M059J (cell line): Measurements from ENCODE around the gene BIRC5. TPM values are rescaled to one million over a fixed set of nuclear protein-coding genes. Genes with fewer than 3 reads are reported as not detected.
A peak's percentile ranks its signal among the peaks of the same experiment; 100 is the strongest.
"Not testable (repeated sequence)": the region's sequence is repeated elsewhere in the genome, so short reads cannot be mapped to it uniquely, and the experiment has no call there.

Experiments used
- DNase-seq: peaks from one replicate; pipeline ENCODE4 v3.0.0-alpha.2; 2012; ENCODE audit warnings: low read depth
- total RNA-seq: library from RNA; depleted of rRNA; stranded (reverse); fragments of >200 nt; shearing (Covaris generic); gene quantifications from 2 replicates; pipeline ENCODE4 v1.2.3, GENCODE V29; 2014; rRNA removed

BIRC5 gene
- 113 and 148 TPM in 2 replicates for total RNA-seq

DNA sequence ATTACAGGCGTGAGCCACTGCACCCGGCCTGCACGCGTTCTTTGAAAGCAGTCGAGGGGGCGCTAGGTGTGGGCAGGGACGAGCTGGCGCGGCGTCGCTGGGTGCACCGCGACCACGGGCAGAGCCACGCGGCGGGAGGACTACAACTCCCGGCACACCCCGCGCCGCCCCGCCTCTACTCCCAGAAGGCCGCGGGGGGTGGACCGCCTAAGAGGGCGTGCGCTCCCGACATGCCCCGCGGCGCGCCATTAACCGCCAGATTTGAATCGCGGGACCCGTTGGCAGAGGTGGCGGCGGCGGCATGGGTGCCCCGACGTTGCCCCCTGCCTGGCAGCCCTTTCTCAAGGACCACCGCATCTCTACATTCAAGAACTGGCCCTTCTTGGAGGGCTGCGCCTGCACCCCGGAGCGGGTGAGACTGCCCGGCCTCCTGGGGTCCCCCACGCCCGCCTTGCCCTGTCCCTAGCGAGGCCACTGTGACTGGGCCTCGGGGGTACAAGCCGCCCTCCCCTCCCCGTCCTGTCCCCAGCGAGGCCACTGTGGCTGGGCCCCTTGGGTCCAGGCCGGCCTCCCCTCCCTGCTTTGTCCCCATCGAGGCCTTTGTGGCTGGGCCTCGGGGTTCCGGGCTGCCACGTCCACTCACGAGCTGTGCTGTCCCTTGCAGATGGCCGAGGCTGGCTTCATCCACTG lies at the start of gene BIRC5:
TSS of gene BIRC5 (plus strand) at position 238 of the 690 bp plus-strand sequence. CDS start at position 302, 64 bp downstream.
- DNase-seq: peak; percentile 83

GRCh38 chr17:78164748-78165607 lies 49.1 kb upstream of the BIRC5 start:
- DNase-seq: no peak

DNA sequence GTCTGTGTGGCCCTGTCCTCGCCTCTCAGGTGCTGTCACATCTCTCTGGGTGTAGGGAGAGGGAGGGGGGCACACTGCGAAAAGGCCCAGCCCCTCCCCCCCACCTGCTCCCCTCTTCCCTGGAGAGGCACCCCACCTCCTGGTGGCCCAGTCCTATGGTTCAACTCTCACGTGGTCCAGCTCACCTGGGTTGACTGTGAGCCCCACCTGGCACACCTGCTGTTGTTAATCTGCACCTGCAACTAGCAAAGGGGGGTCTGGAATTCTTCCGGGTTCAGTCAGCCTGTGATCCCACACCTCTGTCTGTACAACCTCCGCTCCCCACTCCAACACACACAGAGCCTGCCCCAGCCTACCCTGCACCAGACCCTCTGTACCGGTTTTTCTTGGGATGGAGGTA lies 47.6 kb upstream of the BIRC5 start:
- DNase-seq: no peak

DNA sequence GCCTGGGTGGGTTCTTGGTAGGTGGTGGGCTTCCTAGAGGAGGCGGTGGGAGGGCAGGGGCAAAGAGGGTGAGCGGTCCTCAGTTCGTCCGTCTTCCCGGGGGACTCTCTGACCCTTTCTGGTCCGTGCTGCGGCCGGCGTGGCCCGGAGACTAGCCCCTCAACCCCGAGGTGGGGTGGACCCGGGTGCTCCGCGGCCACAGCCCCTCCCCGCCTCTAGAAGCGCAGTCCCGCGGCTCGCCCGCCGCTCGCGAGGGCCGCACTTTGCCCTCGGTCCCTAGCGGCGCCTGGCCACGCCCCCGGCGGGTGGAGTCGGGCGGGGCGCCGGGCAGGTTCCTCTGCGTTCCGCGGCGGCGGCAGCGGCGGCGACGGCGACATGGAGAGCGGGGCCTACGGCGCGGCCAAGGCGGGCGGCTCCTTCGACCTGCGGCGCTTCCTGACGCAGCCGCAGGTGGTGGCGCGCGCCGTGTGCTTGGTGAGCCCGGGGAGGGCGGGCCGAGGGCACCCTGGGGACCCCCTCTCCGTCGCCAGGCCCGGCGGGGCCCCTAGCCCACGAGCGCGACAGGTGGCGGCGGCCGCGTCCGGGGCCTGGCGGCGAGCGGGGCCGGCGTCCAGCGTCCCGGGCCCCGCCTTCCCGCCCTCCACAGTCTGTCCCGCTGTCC lies 45.7 kb upstream of the BIRC5 start, which contains the start of gene SYNGR2:
TSS of gene SYNGR2 (plus strand) at position 340 of the 661 bp plus-strand sequence. CDS start at position 376, 36 bp downstream.
- DNase-seq: peak; percentile 70

GRCh38 chr17:78168903-78169793 lies 44.9 kb upstream of the BIRC5 start:
- peak; percentile 74 for DNase-seq

DNA sequence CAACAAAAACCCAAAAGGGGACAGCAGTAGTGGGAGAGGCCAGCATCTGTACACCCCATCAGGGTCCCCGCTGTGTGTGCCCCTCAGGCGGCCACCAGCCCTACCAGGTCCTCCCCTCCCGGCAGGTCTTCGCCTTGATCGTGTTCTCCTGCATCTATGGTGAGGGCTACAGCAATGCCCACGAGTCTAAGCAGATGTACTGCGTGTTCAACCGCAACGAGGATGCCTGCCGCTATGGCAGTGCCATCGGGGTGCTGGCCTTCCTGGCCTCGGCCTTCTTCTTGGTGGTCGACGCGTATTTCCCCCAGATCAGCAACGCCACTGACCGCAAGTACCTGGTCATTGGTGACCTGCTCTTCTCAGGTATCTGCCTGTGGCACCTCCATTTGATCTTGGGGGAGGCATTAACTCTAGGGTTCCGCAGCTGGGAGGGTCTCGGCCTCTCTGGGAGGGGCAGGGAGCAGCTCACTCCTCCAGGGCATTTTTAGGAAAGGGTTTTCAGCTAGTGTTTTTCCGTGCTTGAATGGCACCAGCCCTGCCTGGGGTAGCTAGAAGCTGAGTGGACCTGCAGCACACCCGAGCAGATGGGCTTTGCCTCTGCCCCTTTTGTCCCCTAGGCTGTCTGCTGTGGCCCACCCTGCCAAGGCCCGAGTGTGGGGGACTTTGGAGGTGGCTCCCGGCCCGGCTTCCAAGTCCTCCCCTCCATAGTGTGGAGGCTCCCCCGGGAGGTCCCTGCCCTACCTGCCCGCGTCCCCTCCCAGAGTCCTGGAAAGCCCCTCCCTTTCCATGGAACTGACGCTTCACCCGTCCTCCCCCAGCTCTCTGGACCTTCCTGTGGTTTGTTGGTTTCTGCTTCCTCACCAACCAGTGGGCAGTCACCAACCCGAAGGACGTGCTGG lies 43.1 kb upstream of the BIRC5 start:
- no peak for DNase-seq

- DNase-seq: not testable (repeated sequence)
Observed at GRCh38 chr17:78171591-78172248, 42.3 kb upstream of the BIRC5 start.

- DNase-seq: no peak
Observed at GRCh38 chr17:78172249-78173051, 41.6 kb upstream of the BIRC5 start.

DNA sequence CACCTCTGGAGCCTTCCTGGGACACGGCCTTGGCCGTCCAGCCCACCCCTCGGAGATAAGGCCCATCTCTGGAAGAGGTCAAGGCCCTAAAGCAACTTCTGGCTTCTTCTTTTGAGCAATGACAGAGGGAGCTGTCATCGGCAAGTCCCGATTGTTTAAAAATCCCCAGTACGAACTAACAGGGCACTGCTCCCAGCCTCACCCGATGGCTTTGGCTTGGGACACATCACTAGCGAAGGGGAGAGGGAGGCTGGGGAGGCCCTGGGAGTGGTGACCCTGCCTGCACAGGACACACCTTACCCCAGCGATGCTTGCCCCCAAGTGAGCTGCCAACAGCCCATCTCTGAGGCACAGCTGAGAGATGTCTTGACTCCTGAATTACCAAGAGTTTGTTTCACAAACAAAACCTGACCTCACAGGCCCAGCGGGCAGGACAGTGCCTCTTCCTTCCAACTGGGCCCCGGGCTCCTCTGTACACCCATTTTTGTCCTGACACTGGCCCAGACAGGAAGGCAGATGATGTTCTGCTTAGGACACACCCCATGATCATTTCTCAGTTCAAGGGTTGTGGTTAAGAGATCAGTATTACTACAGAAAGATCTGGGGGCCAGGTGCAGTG lies 40.8 kb upstream of the BIRC5 start:
- DNase-seq: no peak

DNA sequence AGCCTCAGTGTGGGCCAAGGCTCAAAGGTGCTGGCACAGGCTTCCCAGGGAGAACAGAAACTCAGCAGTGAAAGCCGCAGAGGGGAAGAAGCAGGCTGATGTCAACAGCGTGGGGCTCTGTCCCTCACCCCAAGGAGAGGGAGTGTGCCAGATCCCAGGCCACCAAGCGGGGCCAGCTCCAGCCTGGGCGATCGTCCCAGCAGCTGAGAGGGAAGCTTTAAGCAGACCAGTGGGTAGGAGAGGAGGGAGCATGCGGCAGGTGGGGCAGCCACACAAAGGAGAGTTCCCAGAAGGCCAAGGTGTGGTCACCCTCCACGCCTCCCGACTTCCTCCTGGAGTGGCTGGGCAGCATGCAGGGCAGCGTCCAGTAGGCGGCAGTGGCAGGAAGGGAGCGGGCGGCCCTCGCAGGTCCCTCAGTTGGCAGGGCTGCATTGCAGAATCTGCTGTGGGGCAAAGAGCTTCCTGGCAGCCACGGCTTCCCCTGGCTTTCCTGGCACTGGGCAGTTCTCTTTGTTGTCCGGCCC lies 39.6 kb upstream of the BIRC5 start:
- DNase-seq: no peak

DNA sequence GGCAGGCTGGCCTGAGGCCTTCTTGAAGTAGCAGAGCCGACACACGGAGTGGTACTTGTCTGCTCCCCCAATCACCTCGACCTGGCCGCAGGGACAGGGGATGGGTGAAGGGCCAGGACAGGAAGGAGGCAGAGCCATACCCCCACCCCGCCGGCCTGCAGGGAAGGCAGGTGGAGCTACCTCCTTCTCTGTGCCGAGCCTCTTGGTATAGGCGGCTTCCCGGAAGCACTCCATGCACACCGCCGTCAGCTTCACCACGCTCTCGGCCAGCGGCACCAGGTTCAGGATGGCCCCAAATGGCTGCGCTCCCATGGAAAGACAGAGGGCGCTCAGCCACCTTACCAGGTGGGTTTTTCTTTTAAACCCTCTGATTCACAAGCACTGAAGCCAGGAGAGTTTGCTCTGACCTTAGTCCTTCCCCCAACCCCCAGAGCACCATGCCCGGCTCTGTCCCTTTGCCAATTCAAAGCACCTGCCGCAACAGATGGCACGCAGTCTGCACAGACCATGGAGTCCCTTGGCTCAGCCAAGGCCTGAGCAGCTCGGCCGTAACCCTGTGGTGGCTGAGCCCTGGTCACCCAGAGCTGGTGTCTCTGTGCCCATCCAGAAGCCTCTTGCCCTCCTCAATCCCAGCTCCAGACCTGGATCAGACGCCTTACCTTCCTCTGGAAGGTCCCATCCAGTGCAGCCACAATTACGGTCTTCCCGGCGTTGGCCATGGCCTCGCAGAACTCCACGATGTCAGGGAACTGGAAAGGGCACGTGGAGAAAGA lies 39.0 kb upstream of the BIRC5 start:
- no peak for DNase-seq

DNA sequence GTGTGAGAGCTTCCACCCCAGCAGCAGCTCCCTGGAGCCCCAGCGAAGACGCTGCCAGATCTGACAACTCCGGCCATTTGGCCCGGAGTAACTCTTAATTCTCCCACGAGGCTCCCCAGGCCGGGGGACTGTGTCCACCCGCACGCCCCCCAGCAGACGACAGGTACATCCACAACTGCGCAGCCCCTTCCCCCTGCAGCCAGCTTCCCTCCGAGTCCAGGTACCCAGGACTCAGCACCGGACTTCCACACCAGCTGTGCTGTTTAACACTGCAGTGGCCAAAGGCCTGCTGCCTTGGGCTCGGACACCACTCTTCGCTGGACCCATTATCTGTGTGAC lies 38.4 kb upstream of the BIRC5 start:
- no peak for DNase-seq

DNA sequence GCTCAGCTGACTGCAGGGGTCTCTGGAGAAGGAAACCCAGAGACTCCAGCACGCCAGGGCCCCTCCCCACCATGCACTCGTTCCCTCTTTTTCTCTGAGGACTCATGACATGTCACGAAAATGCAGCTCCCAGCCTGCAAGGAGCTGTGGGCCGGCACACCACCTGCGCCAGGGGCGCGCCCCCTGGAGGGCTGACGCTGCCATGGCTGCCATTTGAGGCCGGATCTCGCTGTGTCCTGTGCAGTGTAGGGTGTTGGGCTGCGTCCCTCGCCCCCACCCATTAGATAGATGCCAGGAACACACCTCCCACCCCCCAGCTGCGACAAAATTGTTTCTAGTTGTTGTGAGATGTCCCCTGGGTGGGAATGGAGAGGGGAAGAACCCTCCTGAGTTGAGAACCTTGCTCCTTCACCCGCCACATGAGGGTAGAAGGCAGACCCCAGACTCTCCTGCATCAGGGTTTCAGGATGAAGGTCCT lies 37.5 kb upstream of the BIRC5 start:
- DNase-seq: no peak

DNA sequence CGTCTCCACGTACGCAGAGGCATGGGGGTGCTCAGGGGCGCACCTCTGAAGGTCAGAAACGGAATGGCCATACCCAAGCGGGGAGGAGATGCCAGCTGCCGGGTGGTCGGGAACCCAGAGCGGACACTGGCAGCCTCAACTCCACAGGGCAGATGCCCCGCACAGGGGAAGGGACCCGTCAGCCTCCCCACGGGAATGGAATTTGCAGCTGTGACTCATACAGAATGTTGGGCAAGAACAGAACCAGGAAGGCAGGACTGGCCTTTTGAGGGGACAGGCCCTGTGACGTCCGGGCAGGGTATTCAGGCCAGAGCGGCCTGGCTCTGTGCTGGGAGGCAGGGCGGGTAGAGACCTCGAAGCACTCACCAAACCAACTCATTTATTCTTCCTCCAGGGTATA lies 34.7 kb upstream of the BIRC5 start:
- peak; percentile 32 for DNase-seq

- DNase-seq: no peak
Observed at GRCh38 chr17:78180083-78180482, 34.0 kb upstream of the BIRC5 start.

DNA sequence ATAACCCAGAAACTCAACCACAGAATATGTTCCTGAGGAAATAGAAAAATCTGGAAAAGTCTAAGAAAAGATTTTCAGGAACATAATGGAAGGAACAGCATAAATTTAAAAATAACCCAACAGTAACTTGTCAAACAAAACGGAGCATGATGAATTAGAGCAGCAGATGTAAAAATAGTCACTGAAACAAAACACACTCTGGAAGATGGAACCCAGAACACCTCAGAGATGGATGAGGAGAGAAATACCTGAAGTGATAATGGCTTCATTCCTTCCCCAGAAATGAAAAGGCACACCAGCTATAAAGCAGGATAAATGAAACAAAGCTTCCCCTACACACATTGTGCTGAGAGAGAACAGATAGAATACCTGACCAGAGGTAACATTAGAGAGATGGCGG lies 33.5 kb upstream of the BIRC5 start:
- no peak for DNase-seq

- DNase-seq: no peak
Observed at GRCh38 chr17:78182504-78182903, 31.5 kb upstream of the BIRC5 start.
